Naive thymus-derived CD8-positive, alpha-beta T cell (primary cell): ENCODE data around the gene FOXO3. TPM values are rescaled to one million over a fixed set of nuclear protein-coding genes. Genes with fewer than 3 reads are reported as not detected.
A peak's percentile ranks its signal among the peaks of the same experiment; 100 is the strongest.
"Not testable (repeated sequence)": the region's sequence is repeated elsewhere in the genome, so short reads cannot be mapped to it uniquely, and the experiment has no call there.

ENCODE experiments used
- ATAC-seq, 2 donors: fragments of 150-1000 bp; cut with Tn5 transposase in 1 of 2; sonication (Bioruptor Pico), chemical (Tn5 transposase) in 1 of 2; 1 replicate in 1 of 2; 2 replicates in 1 of 2; pipeline ENCODE4 v1.10.0; 2021; ENCODE audit warnings: mild to moderate bottlenecking in 2 of 2, moderate library complexity in 2 of 2
- POLR2A ChIA-PET: fragments of 350-600 bp; sonication (Branson Sonifier 250); formaldehyde crosslinking; loops from one replicate; lab custom pipeline; 2021; ENCODE audit warnings: antibody characterized with exemption; lab: Charles Lee
- DNase-seq, 10 donors: peaks; one replicate each; pipeline versions ENCODE4 v3.0.0 to v3.0.0-alpha.2; 2020 to 2022
- H3K27ac Mint-ChIP-seq, 10 donors: one replicate each; pipeline ENCODE4 v1.8.0; 2020 to 2022; ENCODE audit warnings: mild to moderate bottlenecking in 10 of 10, mixed read lengths in 10 of 10, moderate library complexity in 4 of 10, inconsistent platforms in 1 of 10
- H3K27me3 Mint-ChIP-seq, 5 donors: one replicate each; pipeline ENCODE4 v1.8.0; 2021 to 2022; ENCODE audit warnings: mixed read lengths in 5 of 5
- H3K36me3 Mint-ChIP-seq, 3 donors: one replicate each; pipeline ENCODE4 v1.8.0; 2020 to 2022; ENCODE audit warnings: mixed read lengths in 3 of 3, mild to moderate bottlenecking in 2 of 3, inconsistent platforms in 1 of 3
- H3K4me1 Mint-ChIP-seq, 4 donors: one replicate each; pipeline ENCODE4 v1.8.0; 2021 to 2022; ENCODE audit warnings: mixed read lengths in 4 of 4
- H3K4me3 Mint-ChIP-seq, 10 donors: one replicate each; pipeline ENCODE4 v1.8.0; 2020 to 2022; ENCODE audit warnings: mild to moderate bottlenecking in 10 of 10, mixed read lengths in 10 of 10, moderate library complexity in 6 of 10, inconsistent platforms in 1 of 10
- H3K9me3 Mint-ChIP-seq, 9 donors: one replicate each; pipeline ENCODE4 v1.8.0; 2020 to 2022; ENCODE audit warnings: mixed read lengths in 9 of 9, mild to moderate bottlenecking in 3 of 9, inconsistent platforms in 1 of 9, moderate library complexity in 1 of 9
- polyA plus RNA-seq, 3 donors: library from polyadenylated mRNA; unstranded; fragments of 300-500 nt; fragmentation: Illumina TruSeq; gene quantifications; one replicate each; pipeline ENCODE4 v1.2.3, GENCODE V29; 2021
- total RNA-seq, 8 experiments: library from RNA in 2 of 8; stranded (reverse) in 2 of 8; gene quantifications; one replicate each; pipeline ENCODE4 v1.2.3 and lab custom pipeline; 2021 to 2026

FOXO3 gene
- total and polyA plus RNA-seq, 5 experiments from 2014 or later = 14.5 to 24.4 (median 18.6) TPM

GRCh38 chr6:108644252-108644651 lies 83.5 kb downstream of the FOXO3 start:
- Mint-ChIP-seq H3K36me3 (peaks cover 0 to 8% (median 8%) of the 10 kb centered on the region in 3 donors), H3K4me3 (no peak overlapping the region), H3K4me1 (peaks cover 19 to 33% (median 32%) of the 10 kb centered on the region in 4 donors), H3K9me3 (no peaks in the 10 kb centered on the region), H3K27me3 (no peaks in the 10 kb centered on the region), H3K27ac (peak overlapping the region in 1 of 10 donors; percentile 29)
- ATAC-seq (no peak), DNase-seq (no peak)
- POLR2A ChIA-PET = no interaction called here

- H3K4me1 Mint-ChIP-seq = peaks cover 17 to 51% (median 48%) of the 10 kb centered on the region in 4 donors
- H3K27me3 Mint-ChIP-seq = no peaks in the 10 kb centered on the region
- ATAC-seq = no peak
- DNase-seq = no peak
- no peak overlapping the region for H3K4me3 Mint-ChIP-seq
- no peaks in the 10 kb centered on the region for H3K9me3 Mint-ChIP-seq
- peaks cover 0 to 8% (median 3%) of the 10 kb centered on the region in 3 donors for H3K36me3 Mint-ChIP-seq
- POLR2A ChIA-PET = interaction anchor here (0.7 kb wide), 1 partner anchor 61 kb away, joined by 7 read pairs; no protein-coding TSS in a partner anchor
- H3K27ac Mint-ChIP-seq = peak overlapping the region in 2 of 10 donors; percentile 29 to 38
Observed at GRCh38 chr6:108648191-108648590, 87.5 kb downstream of the FOXO3 start.

- DNase-seq = no peak
- Mint-ChIP-seq H3K27ac (no peak overlapping the region), H3K36me3 (peaks cover 0 to 8% (median 3%) of the 10 kb centered on the region in 3 donors), H3K4me3 (no peak overlapping the region), H3K27me3 (no peaks in the 10 kb centered on the region), H3K9me3 (no peaks in the 10 kb centered on the region), H3K4me1 (peaks cover 16 to 61% (median 48%) of the 10 kb centered on the region in 4 donors)
- POLR2A ChIA-PET = no interaction called here
- no peak for ATAC-seq
Observed at GRCh38 chr6:108650325-108650724, 89.6 kb downstream of the FOXO3 start.

GRCh38 chr6:108650781-108651180 lies 90.1 kb downstream of the FOXO3 start:
- ATAC-seq (no peak), DNase-seq (no peak)
- H3K27me3 Mint-ChIP-seq = no peaks in the 10 kb centered on the region
- H3K27ac Mint-ChIP-seq = peak overlapping the region in 1 of 10 donors; percentile 4
- H3K4me3 Mint-ChIP-seq = no peak overlapping the region
- H3K9me3 Mint-ChIP-seq = no peaks in the 10 kb centered on the region
- H3K4me1 Mint-ChIP-seq = peaks cover 16 to 61% (median 48%) of the 10 kb centered on the region in 4 donors
- POLR2A ChIA-PET = no interaction called here
- peaks cover 0 to 8% (median 3%) of the 10 kb centered on the region in 3 donors for H3K36me3 Mint-ChIP-seq

GRCh38 chr6:108651340-108652227 lies 90.9 kb downstream of the FOXO3 start:
- Mint-ChIP-seq H3K9me3 (no peaks in the 10 kb centered on the region), H3K4me1 (peaks cover 16 to 61% (median 48%) of the 10 kb centered on the region in 4 donors), H3K27me3 (no peaks in the 10 kb centered on the region), H3K27ac (no peak overlapping the region), H3K4me3 (no peak overlapping the region), H3K36me3 (peaks cover 0 to 12% (median 3%) of the 10 kb centered on the region in 3 donors)
- DNase-seq (no peak), ATAC-seq (no peak)
- POLR2A ChIA-PET = no interaction called here

- no peaks in the 10 kb centered on the region for H3K9me3 Mint-ChIP-seq
- POLR2A ChIA-PET = no interaction called here
Observed at GRCh38 chr6:108652375-108652774, 91.7 kb downstream of the FOXO3 start.

GRCh38 chr6:108653949-108654348 lies 93.2 kb downstream of the FOXO3 start:
- no peaks in the 10 kb centered on the region for H3K27me3 Mint-ChIP-seq
- peaks cover 14 to 53% (median 46%) of the 10 kb centered on the region in 4 donors for H3K4me1 Mint-ChIP-seq
- H3K27ac Mint-ChIP-seq = no peak overlapping the region
- peak in 1 of 10 donors; percentile 4 for DNase-seq
- peaks cover 0 to 4% (median 0%) of the 10 kb centered on the region in 3 donors for H3K36me3 Mint-ChIP-seq
- ATAC-seq = peak in 1 of 2 donors; percentile 40
- POLR2A ChIA-PET = interaction anchor here (1.1 kb wide), 1 partner anchor 88 kb away, joined by 3 read pairs; no protein-coding TSS in a partner anchor
- H3K9me3 Mint-ChIP-seq = no peaks in the 10 kb centered on the region
- H3K4me3 Mint-ChIP-seq = peak overlapping the region in 3 of 10 donors; percentile 7 to 27 (median 20)

More at GRCh38 chr6:108652375-108652774, 91.7 kb downstream of the FOXO3 start:
- ATAC-seq = no peak
- no peaks in the 10 kb centered on the region for H3K27me3 Mint-ChIP-seq
- H3K27ac Mint-ChIP-seq = peak overlapping the region in 1 of 10 donors; percentile 15
- H3K4me1 Mint-ChIP-seq = peaks cover 16 to 58% (median 48%) of the 10 kb centered on the region in 4 donors
- H3K4me3 Mint-ChIP-seq = no peak overlapping the region
- H3K36me3 Mint-ChIP-seq = peaks cover 0 to 12% (median 3%) of the 10 kb centered on the region in 3 donors
- no peak for DNase-seq

GRCh38 chr6:108654465-108655106 lies 93.9 kb downstream of the FOXO3 start:
- H3K27me3 Mint-ChIP-seq = no peaks in the 10 kb centered on the region
- DNase-seq (no peak), ATAC-seq (no peak)
- no peak overlapping the region for H3K4me3 Mint-ChIP-seq
- POLR2A ChIA-PET = no interaction called here
- peaks cover 0 to 4% (median 0%) of the 10 kb centered on the region in 3 donors for H3K36me3 Mint-ChIP-seq
- no peaks in the 10 kb centered on the region for H3K9me3 Mint-ChIP-seq
- H3K27ac Mint-ChIP-seq = no peak overlapping the region
- H3K4me1 Mint-ChIP-seq = peaks cover 14 to 48% (median 41%) of the 10 kb centered on the region in 4 donors

GRCh38 chr6:108655806-108656651 lies 95.3 kb downstream of the FOXO3 start:
- POLR2A ChIA-PET = interaction anchor here (0.9 kb wide), 1 partner anchor 13 kb away, joined by 3 read pairs; no protein-coding TSS in a partner anchor
- ATAC-seq (no peak), DNase-seq (no peak)
- Mint-ChIP-seq H3K27ac (peak overlapping the region in 1 of 10 donors; percentile 72), H3K9me3 (no peaks in the 10 kb centered on the region), H3K4me1 (peaks cover 14 to 39% (median 30%) of the 10 kb centered on the region in 4 donors), H3K36me3 (peaks cover 0 to 4% (median 0%) of the 10 kb centered on the region in 3 donors), H3K27me3 (no peaks in the 10 kb centered on the region), H3K4me3 (no peak overlapping the region)

- H3K36me3 Mint-ChIP-seq = peaks cover 0 to 4% (median 0%) of the 10 kb centered on the region in 3 donors
- no peak overlapping the region for H3K4me3 Mint-ChIP-seq
- ATAC-seq = no peak
- H3K9me3 Mint-ChIP-seq = no peaks in the 10 kb centered on the region
- H3K4me1 Mint-ChIP-seq = peaks cover 12 to 31% (median 30%) of the 10 kb centered on the region in 4 donors
- H3K27ac Mint-ChIP-seq = no peak overlapping the region
- no peak for DNase-seq
- H3K27me3 Mint-ChIP-seq = no peaks in the 10 kb centered on the region
- POLR2A ChIA-PET = no interaction called here
Observed at GRCh38 chr6:108656836-108657235, 96.1 kb downstream of the FOXO3 start.

GRCh38 chr6:108658174-108658573 lies 97.5 kb downstream of the FOXO3 start:
- peaks cover 0 to 9% (median 8%) of the 10 kb centered on the region in 3 donors for H3K36me3 Mint-ChIP-seq
- no peaks in the 10 kb centered on the region for H3K9me3 Mint-ChIP-seq
- no peak overlapping the region for H3K4me3 Mint-ChIP-seq
- ATAC-seq = no peak
- POLR2A ChIA-PET = no interaction called here
- DNase-seq = no peak
- peak overlapping the region in 1 of 10 donors; percentile 56 for H3K27ac Mint-ChIP-seq
- no peaks in the 10 kb centered on the region for H3K27me3 Mint-ChIP-seq
- peaks cover 15 to 25% (median 19%) of the 10 kb centered on the region in 4 donors for H3K4me1 Mint-ChIP-seq

GRCh38 chr6:108658785-108659184 lies 98.1 kb downstream of the FOXO3 start:
- POLR2A ChIA-PET, H3K27me3 Mint-ChIP-seq, ATAC-seq, H3K4me3 Mint-ChIP-seq, H3K9me3 Mint-ChIP-seq, DNase-seq: not testable (repeated sequence)
- peaks cover 10 to 19% (median 13%) of the 10 kb centered on the region in 4 donors for H3K4me1 Mint-ChIP-seq
- H3K27ac Mint-ChIP-seq = peak overlapping the region in 1 of 10 donors; percentile 65
- peaks cover 0 to 13% (median 12%) of the 10 kb centered on the region in 3 donors for H3K36me3 Mint-ChIP-seq
